ENCODE data around the gene VAV3. TPM values are rescaled to one million over a fixed set of nuclear protein-coding genes. Genes with fewer than 3 reads are reported as not detected.

The VAV3 gene
- total RNA-seq, 1 experiment from 2014 or later: 38.2 TPM

DNA sequence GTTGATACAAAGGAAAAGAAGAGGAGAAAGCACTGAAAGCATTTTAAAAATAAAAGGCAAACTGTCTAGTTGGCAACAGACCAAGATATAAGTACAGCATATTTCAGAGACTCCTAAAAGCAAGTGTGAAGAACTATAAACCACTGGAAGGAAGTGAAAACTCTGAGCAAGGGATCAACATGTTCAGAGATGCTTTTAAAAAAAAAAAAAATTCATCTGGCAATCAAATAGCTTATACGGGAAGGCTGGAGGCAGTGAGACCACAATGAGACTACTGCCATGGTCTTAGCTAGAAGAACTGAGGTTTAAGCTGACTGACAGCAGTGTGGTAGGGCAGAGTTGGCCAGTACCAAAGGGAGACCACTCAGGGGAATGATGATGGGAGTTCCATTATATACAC is 124.3 kb downstream of the VAV3 start:
- TF ChIP-seq, protein P1, sequence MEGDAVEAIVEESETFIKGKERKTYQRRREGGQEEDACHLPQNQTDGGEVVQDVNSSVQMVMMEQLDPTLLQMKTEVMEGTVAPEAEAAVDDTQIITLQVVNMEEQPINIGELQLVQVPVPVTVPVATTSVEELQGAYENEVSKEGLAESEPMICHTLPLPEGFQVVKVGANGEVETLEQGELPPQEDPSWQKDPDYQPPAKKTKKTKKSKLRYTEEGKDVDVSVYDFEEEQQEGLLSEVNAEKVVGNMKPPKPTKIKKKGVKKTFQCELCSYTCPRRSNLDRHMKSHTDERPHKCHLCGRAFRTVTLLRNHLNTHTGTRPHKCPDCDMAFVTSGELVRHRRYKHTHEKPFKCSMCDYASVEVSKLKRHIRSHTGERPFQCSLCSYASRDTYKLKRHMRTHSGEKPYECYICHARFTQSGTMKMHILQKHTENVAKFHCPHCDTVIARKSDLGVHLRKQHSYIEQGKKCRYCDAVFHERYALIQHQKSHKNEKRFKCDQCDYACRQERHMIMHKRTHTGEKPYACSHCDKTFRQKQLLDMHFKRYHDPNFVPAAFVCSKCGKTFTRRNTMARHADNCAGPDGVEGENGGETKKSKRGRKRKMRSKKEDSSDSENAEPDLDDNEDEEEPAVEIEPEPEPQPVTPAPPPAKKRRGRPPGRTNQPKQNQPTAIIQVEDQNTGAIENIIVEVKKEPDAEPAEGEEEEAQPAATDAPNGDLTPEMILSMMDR (IDR thresholded peaks at IDR 0.05; ENCODE audit: unreplicated experiment): no peak
- no peak for DNase-seq
- peaks cover 49% of the 10 kb centered on the region for H3K27me3 Mint-ChIP-seq (ENCODE audit: unreplicated experiment)
- H3K4me3 Mint-ChIP-seq (ENCODE audit: low read depth, unreplicated experiment): no peak overlapping the region
- intact Hi-C loops (cut with micrococcal nuclease; ENCODE audit: unreplicated experiment): no loop called here
- no peaks in the 10 kb centered on the region for H3K4me1 Mint-ChIP-seq (ENCODE audit: low read depth, unreplicated experiment)
- no peaks in the 10 kb centered on the region for H3K36me3 Mint-ChIP-seq (ENCODE audit: insufficient read depth, unreplicated experiment)
- BruUV-seq (replicated peaks): no TSS peak
- no peaks in the 10 kb centered on the region for H3K9me3 Mint-ChIP-seq (ENCODE audit: low read depth, unreplicated experiment)
- no peak overlapping the region for H3K27ac Mint-ChIP-seq (ENCODE audit: unreplicated experiment)
- CTCF ChIA-PET: no interaction called here

DNA sequence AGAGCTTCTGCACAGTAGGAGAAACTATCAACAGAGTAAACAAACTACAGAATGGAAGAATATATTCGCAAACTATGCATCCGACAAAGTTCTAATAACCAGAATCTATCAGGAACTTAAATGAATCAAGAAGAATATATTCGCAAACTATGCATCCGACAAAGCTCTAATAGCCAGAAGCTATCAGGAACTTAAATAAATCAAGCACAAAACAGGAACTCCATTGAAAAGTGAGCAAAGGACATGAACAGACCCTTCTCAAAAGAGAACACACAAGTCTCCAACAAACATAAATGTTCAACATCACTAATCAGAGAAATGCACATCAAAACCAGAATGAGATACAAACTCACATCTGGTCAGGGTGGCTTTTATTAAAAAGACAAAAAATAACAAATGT is 126.9 kb downstream of the VAV3 start:
- CTCF ChIA-PET: no interaction called here
- H3K4me3 Mint-ChIP-seq (ENCODE audit: low read depth, unreplicated experiment): no peak overlapping the region
- TF ChIP-seq, protein P1 (IDR thresholded peaks at IDR 0.05; ENCODE audit: unreplicated experiment): no peak
- intact Hi-C loops (cut with micrococcal nuclease; ENCODE audit: unreplicated experiment): no loop called here
- H3K27me3 Mint-ChIP-seq (ENCODE audit: unreplicated experiment): peaks cover 55% of the 10 kb centered on the region
- no TSS peak for BruUV-seq (replicated peaks)
- no peak for DNase-seq
- no peaks in the 10 kb centered on the region for H3K9me3 Mint-ChIP-seq (ENCODE audit: low read depth, unreplicated experiment)
- H3K4me1 Mint-ChIP-seq (ENCODE audit: low read depth, unreplicated experiment): no peaks in the 10 kb centered on the region
- no peaks in the 10 kb centered on the region for H3K36me3 Mint-ChIP-seq (ENCODE audit: insufficient read depth, unreplicated experiment)
- no peak overlapping the region for H3K27ac Mint-ChIP-seq (ENCODE audit: unreplicated experiment)

DNA sequence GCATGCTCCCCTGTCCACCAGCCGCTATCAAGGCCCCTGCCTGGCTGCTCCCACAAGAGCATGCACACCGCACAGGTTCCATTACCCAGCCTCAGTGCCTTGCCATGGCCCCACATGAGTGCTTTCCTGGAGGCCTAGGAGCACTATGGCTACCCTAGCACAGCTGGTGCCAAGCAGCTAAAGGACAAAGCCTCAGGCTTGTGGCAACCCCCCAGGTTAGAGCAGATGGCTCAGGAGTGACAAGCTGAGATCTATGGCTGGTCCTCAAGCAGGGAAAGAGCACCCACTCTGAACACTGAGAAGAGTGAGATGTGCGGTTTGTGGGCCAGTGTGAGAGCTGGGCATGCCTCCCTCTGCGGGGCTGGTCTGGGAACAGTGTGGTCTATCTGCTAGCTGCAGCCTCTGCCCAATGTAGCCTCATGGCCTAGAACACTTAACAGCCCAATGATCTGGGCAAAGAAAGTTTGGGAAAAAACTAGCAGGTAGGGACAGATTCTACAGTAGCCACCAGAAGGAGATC is 129.8 kb downstream of the VAV3 start:
- Mint-ChIP-seq H3K27me3 (ENCODE audit: unreplicated experiment) (peaks cover 63% of the 10 kb centered on the region), H3K9me3 (ENCODE audit: low read depth, unreplicated experiment) (no peaks in the 10 kb centered on the region)

DNA sequence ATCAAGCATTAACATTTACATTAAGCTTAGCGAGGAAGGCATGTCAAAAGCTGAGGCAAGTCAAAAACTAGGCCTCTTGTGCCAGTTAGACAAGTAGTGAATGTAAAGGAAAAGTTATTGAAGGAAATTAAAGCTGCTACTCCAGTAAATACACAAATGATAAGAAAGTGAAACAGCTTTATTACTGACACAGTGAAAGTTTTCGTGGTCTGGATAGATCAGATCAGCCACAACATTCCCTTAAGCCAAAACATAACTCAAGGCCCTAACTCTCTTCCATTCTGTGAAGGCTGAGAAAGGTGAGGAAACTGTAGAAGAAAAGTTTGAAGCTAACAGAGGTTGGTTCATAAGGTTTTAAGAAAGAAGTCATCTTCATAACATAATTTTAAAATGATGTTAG is 131.9 kb downstream of the VAV3 start:
- H3K9me3 Mint-ChIP-seq (ENCODE audit: low read depth, unreplicated experiment): no peaks in the 10 kb centered on the region
- CTCF ChIA-PET: interaction anchor here (1.2 kb wide), 1 partner anchor 9 kb away, joined by 4 read pairs; no protein-coding TSS in a partner anchor
- H3K4me3 Mint-ChIP-seq (ENCODE audit: low read depth, unreplicated experiment): no peak overlapping the region
- TF ChIP-seq, protein P1 (IDR thresholded peaks at IDR 0.05; ENCODE audit: unreplicated experiment): no peak
- H3K27me3 Mint-ChIP-seq (ENCODE audit: unreplicated experiment): peaks cover 55% of the 10 kb centered on the region
- H3K4me1 Mint-ChIP-seq (ENCODE audit: low read depth, unreplicated experiment): no peaks in the 10 kb centered on the region
- no peak overlapping the region for H3K27ac Mint-ChIP-seq (ENCODE audit: unreplicated experiment)
- intact Hi-C loops (cut with micrococcal nuclease; ENCODE audit: unreplicated experiment): no loop called here
- DNase-seq: no peak
- H3K36me3 Mint-ChIP-seq (ENCODE audit: insufficient read depth, unreplicated experiment): no peaks in the 10 kb centered on the region
- BruUV-seq (replicated peaks): no TSS peak

More for the DNA sequence above, 129.8 kb downstream of the VAV3 start:
- Mint-ChIP-seq H3K4me1 (ENCODE audit: low read depth, unreplicated experiment) (no peaks in the 10 kb centered on the region), H3K27ac (ENCODE audit: unreplicated experiment) (no peak overlapping the region), H3K4me3 (ENCODE audit: low read depth, unreplicated experiment) (no peak overlapping the region), H3K36me3 (ENCODE audit: insufficient read depth, unreplicated experiment) (no peaks in the 10 kb centered on the region)
- no TSS peak for BruUV-seq (replicated peaks)
- no peak for DNase-seq
- intact Hi-C loops (cut with micrococcal nuclease; ENCODE audit: unreplicated experiment): no loop called here
- TF ChIP-seq, protein P1 (IDR thresholded peaks at IDR 0.05; ENCODE audit: unreplicated experiment): no peak
- CTCF ChIA-PET: no interaction called here

Data from Calu3 (cell line).